Cortex of kidney (tissue), 1 donor: ENCODE data around the gene RASGRF1.

Source experiments
- DNase-seq: peaks from one replicate; lab custom pipeline; 2025; lab: John Stamatoyannopoulos, UW

Gene RASGRF1

DNA sequence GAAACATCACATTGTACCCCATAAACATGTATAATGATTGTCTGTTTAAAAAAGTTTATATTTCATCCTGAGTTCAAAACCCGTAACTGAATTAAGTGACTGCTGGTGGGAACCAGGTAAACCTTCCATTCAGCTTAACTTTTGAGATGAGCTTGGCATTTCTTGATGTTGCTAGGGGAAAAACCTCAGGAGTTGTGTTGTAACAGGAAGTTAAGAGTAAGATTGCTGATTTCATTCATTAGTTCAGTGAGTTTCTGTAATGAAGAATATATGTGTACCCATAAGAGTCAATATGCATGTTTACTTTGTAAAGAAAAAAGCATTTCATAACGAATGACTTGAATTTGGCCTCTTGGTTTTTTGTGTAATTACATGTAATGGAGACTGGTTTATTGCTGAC lies 178.3 kb downstream of the RASGRF1 start:
- no peak for DNase-seq

DNA sequence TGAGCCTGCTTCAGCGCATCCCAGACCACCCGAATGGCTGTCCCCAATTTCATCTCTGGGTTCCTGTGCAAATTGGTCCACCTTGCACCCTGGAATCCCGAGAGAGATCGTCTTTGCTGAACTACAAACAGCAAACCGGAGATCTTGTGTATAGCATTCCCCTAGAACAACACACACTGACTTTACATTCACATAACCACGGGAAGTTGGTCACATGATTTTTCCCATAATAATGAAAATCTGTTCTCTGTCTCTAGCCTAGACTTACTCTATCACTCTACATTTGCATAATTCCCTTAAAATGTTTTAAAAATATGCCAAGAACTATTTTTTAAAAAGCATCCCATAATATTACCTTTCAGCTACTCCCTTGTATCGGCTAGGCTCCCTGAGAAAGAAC lies 180.3 kb downstream of the RASGRF1 start:
- no peak for DNase-seq
